ENCODE measurements around the gene GTF3C5.

Gene GTF3C5

GRCh38 chr9:133094842-133095393, 64.1 kb downstream of the GTF3C5 start:
- DNase-seq, result no peak

GRCh38 chr9:133098104-133098754, 67.4 kb downstream of the GTF3C5 start:
- DNase-seq, result no peak

- no peak for DNase-seq
Observed at GRCh38 chr9:133098871-133099270, 68.1 kb downstream of the GTF3C5 start.

- no peak for DNase-seq
Observed at GRCh38 chr9:133099726-133100505, 69.1 kb downstream of the GTF3C5 start.

- DNase-seq, result no peak
Observed at GRCh38 chr9:133100506-133101355, 69.9 kb downstream of the GTF3C5 start.

GRCh38 chr9:133101356-133102189, 70.8 kb downstream of the GTF3C5 start:
- DNase-seq, result no peak

GRCh38 chr9:133102190-133103021, 71.6 kb downstream of the GTF3C5 start:
- DNase-seq, result no peak

- DNase-seq, result peak in 3 of 4 experiments; percentile 18 to 48 (median 26)
Observed at GRCh38 chr9:133103183-133103986, 72.6 kb downstream of the GTF3C5 start.

GRCh38 chr9:133103987-133104505, 73.2 kb downstream of the GTF3C5 start:
- no peak for DNase-seq

- no peak for DNase-seq
Observed at GRCh38 chr9:133104718-133105460, 74.1 kb downstream of the GTF3C5 start.

GRCh38 chr9:133105461-133105770, 74.6 kb downstream of the GTF3C5 start:
- DNase-seq, result no peak

- no peak for DNase-seq
Observed at GRCh38 chr9:133106511-133107244, 75.9 kb downstream of the GTF3C5 start.

- no peak for DNase-seq
Observed at GRCh38 chr9:133107245-133107722, 76.5 kb downstream of the GTF3C5 start.

Data from activated naive CD4-positive, alpha-beta T cell (primary cell).